K562 (cell line): ENCODE measurements around the gene NRXN3. TPM values are rescaled to one million over a fixed set of nuclear protein-coding genes. Genes with fewer than 3 reads are reported as not detected.

Experiments used
- ATAC-seq: fragments of 200-7000 bp; cut with Tn5 transposase; 3 replicates; pipeline ENCODE4 v1.9.1; 2020; ENCODE audit warnings: moderate library complexity
- BruUV-seq: library from RNA; stranded (reverse); fragments of 400-500 nt; replicated peaks from 2 replicates; lab custom pipeline; 2021; lab: Mats Ljungman, UMichigan
- CTCF ChIA-PET: fragments of 300-600 bp; formaldehyde crosslinking; extraction: SDS; loops from one replicate; lab custom pipeline; 2021; ENCODE audit warnings: low intra/inter-chr PET ratio; lab: Yijun Ruan, JAX
- POLR2A ChIA-PET: fragments of 300-600, 350-650 bp; sonication (Branson Sonifier 250); formaldehyde crosslinking; extraction: SDS; loops from one replicate; lab custom pipeline; 2021; ENCODE audit warnings: antibody characterized with exemption, inconsistent platforms; lab: Yijun Ruan, JAX
- DNase-seq, 4 experiments: peaks; one replicate each; pipeline versions ENCODE4 v3.0.0 to v3.0.0-alpha.2; 2011 to 2018; ENCODE audit warnings: low spot score in 3 of 4, mixed read lengths in 3 of 4; ENCODE audit errors: extremely low read depth in 1 of 4
- FAIRE-seq: peaks from 2 replicates; lab custom pipeline; 2011; peaks lifted over from hg19 to GRCh38; lab: Jason Lieb, UNC
- H2AFZ ChIP-seq: 2 replicates; pipeline ENCODE4 v1.6.0; 2011; ENCODE audit warnings: low read depth, low read length, control low read depth, inconsistent platforms
- H3K27ac ChIP-seq: fragments of 200-600 bp; 3 replicates; pipeline ENCODE4 v1.8.0; 2011; ENCODE audit warnings: low read depth, mild to moderate bottlenecking, control low read depth, inconsistent platforms, low read length, moderate library complexity, mixed read lengths; ENCODE audit errors: extremely low read depth
- H3K27me3 ChIP-seq, 2 experiments: fragments of 300-600 bp in 1 of 2; 2 replicates in 1 of 2; 3 replicates in 1 of 2; pipeline versions ENCODE4 v1.6.0 to v1.8.0; 2011; ENCODE audit warnings: inconsistent platforms in 2 of 2, low read length in 2 of 2, mild to moderate bottlenecking in 1 of 2, mixed read lengths in 1 of 2, moderate library complexity in 1 of 2; ENCODE audit not compliant: control insufficient read depth in 2 of 2, insufficient read depth in 2 of 2
- H3K36me3 ChIP-seq: fragments of 300-600 bp; 3 replicates; pipeline ENCODE4 v1.8.0; 2011; ENCODE audit warnings: mild to moderate bottlenecking, low read length, inconsistent platforms; ENCODE audit not compliant: control insufficient read depth, insufficient read depth
- H3K4me1 ChIP-seq, 2 experiments: fragments of 200-600 bp in 1 of 2; replicated peaks in 1 of 2; 2 replicates in 1 of 2; 3 replicates in 1 of 2; pipeline versions ENCODE4 v1.5.1 to v1.8.0; 2011; ENCODE audit warnings: inconsistent platforms in 2 of 2, low read length in 2 of 2, mild to moderate bottlenecking in 1 of 2, mixed read lengths in 1 of 2, moderate library complexity in 1 of 2; ENCODE audit not compliant: control insufficient read depth in 2 of 2, insufficient read depth in 2 of 2
- H3K4me2 ChIP-seq: 2 replicates; pipeline ENCODE4 v1.6.1; 2011; ENCODE audit warnings: low read length, control low read depth, inconsistent platforms, mixed read lengths; ENCODE audit not compliant: insufficient read depth
- H3K4me3 ChIP-seq: fragments of 200-600 bp; sonication (generic), shearing (Covaris generic); 2 replicates; pipeline ENCODE4 v1.5.1; 2016; ENCODE audit warnings: control low read depth, inconsistent platforms
- H3K79me2 ChIP-seq: fragments of 200-600 bp; 3 replicates; pipeline ENCODE4 v1.8.0; 2011; ENCODE audit warnings: low read length, inconsistent platforms; ENCODE audit not compliant: control insufficient read depth, insufficient read depth
- H3K9ac ChIP-seq, 2 experiments: 2 replicates each; pipeline versions ENCODE4 v1.6.0 to v1.6.1; 2011; ENCODE audit warnings: low read depth in 2 of 2, low read length in 2 of 2, control low read depth in 1 of 2, inconsistent platforms in 1 of 2, mild to moderate bottlenecking in 1 of 2, mixed read lengths in 1 of 2; ENCODE audit not compliant: insufficient read depth in 1 of 2
- H3K9me1 ChIP-seq: one replicate; pipeline ENCODE4 v1.6.0; 2011; ENCODE audit warnings: inconsistent platforms, mild to moderate bottlenecking, low read length, moderate library complexity; ENCODE audit not compliant: control insufficient read depth, insufficient read depth
- H3K9me3 ChIP-seq: replicated peaks from 2 replicates; pipeline ENCODE4 v1.5.1; 2011; ENCODE audit warnings: low read depth, low read length, inconsistent platforms; ENCODE audit not compliant: control insufficient read depth, insufficient read depth
- H4K20me1 ChIP-seq: replicated peaks from 2 replicates; pipeline ENCODE4 v1.6.1; 2011; ENCODE audit warnings: low read length, inconsistent platforms, mixed read lengths; ENCODE audit not compliant: control insufficient read depth, insufficient read depth
- C11orf30 ChIP-seq: fragments of 450-650 bp; IDR thresholded peaks from 2 replicates; pipeline ENCODE4 v1.6.1; 2016; ENCODE audit warnings: low read depth, mild to moderate bottlenecking
- CEBPB ChIP-seq: fragments of 450-650 bp; IDR thresholded peaks from 2 replicates; pipeline ENCODE4 v1.6.1; 2016; ENCODE audit warnings: missing genetic modification characterization, missing compliant biosample characterization
- CEBPG ChIP-seq, 3 experiments: fragments of 200-800 bp in 1 of 3; sonication (Bioruptor generic) in 1 of 3; sonication (generic) in 1 of 3; formaldehyde crosslinking in 1 of 3; IDR thresholded peaks in 2 of 3; conservative IDR thresholded peaks in 1 of 3; 2 replicates each; pipeline versions ENCODE4 v1.6.1 to v1.8.0; 2016 to 2022; ENCODE audit warnings: missing compliant biosample characterization in 2 of 3, missing genetic modification characterization in 2 of 3, mild to moderate bottlenecking in 1 of 3, missing genetic modification reagents in 1 of 3
- FOSL1 ChIP-seq: fragments of 200-800 bp; sonication (Bioruptor generic); conservative IDR thresholded peaks from 2 replicates; pipeline ENCODE4 v1.6.1; 2016; ENCODE audit warnings: missing genetic modification characterization, missing compliant biosample characterization
- FOXJ2 ChIP-seq: fragments of 200-800 bp; sonication (Bioruptor generic); IDR thresholded peaks from 2 replicates; pipeline ENCODE4 v1.6.1; 2016; ENCODE audit warnings: missing genetic modification characterization, missing compliant biosample characterization
- GTF2A2 ChIP-seq: IDR thresholded peaks from 2 replicates; pipeline ENCODE4 v1.6.1; 2016; ENCODE audit warnings: mild to moderate bottlenecking, missing genetic modification characterization, missing compliant biosample characterization
- IRF2 ChIP-seq: sonication (generic); formaldehyde crosslinking; IDR thresholded peaks from 2 replicates; pipeline ENCODE4 v1.8.1; 2022; ENCODE audit warnings: mild to moderate bottlenecking, missing genetic modification reagents
- MCM7 ChIP-seq, 2 experiments: fragments of 450-650 bp; IDR thresholded peaks; 2 replicates each; pipeline ENCODE4 v1.6.1; 2016 to 2018
- PHB2 ChIP-seq: fragments of 450-650 bp; IDR thresholded peaks from 2 replicates; pipeline ENCODE4 v1.6.1; 2017; ENCODE audit warnings: low read depth
- PHTF2 ChIP-seq: fragments of 250-450 bp; sonication (Bioruptor Pico); IDR thresholded peaks from 2 replicates; pipeline ENCODE4 v1.5.0; 2021; ENCODE audit warnings: mild to moderate bottlenecking
- PURB ChIP-seq: sonication (generic); formaldehyde crosslinking; IDR thresholded peaks from 2 replicates; pipeline ENCODE4 v1.9.0; 2021; ENCODE audit warnings: low read depth, mild to moderate bottlenecking, missing genetic modification reagents
- RUNX1 ChIP-seq: sonication (generic); IDR thresholded peaks from 2 replicates; pipeline ENCODE4 v1.6.1; 2016; ENCODE audit warnings: antibody characterized with exemption, low read depth
- THRB ChIP-seq: fragments of 450-650 bp; formaldehyde crosslinking; conservative IDR thresholded peaks from 2 replicates; pipeline ENCODE4 v1.4.0; 2022; ENCODE audit warnings: mild to moderate bottlenecking, missing genetic modification characterization
- YBX1 ChIP-seq: fragments of 450-650 bp; IDR thresholded peaks from 2 replicates; pipeline ENCODE4 v1.7.1; 2016; ENCODE audit warnings: mild to moderate bottlenecking
- ZBTB34 ChIP-seq: fragments of 250-450 bp; sonication (Bioruptor Pico); IDR thresholded peaks from 2 replicates; pipeline ENCODE4 v1.8.0; 2021; ENCODE audit warnings: mild to moderate bottlenecking, moderate library complexity
- ZNF143 ChIP-seq: sonication (generic); formaldehyde crosslinking; IDR thresholded peaks from 2 replicates; pipeline ENCODE4 v1.9.0; 2022; ENCODE audit warnings: mild to moderate bottlenecking, missing genetic modification reagents
- ZNF232 ChIP-seq: sonication (generic); formaldehyde crosslinking; IDR thresholded peaks from 2 replicates; pipeline ENCODE4 v1.8.0; 2022; ENCODE audit warnings: mild to moderate bottlenecking, missing genetic modification reagents
- ZNF695 ChIP-seq: fragments of 450-650 bp; formaldehyde crosslinking; IDR thresholded peaks from 2 replicates; pipeline ENCODE4 v1.4.0; 2020; ENCODE audit warnings: mild to moderate bottlenecking, moderate library complexity
- WGBS: fragments of 100-300 bp; shearing (Covaris generic); methylation state at CpG from one replicate; pipeline ENCODE4 v1.1.6; 2016; ENCODE audit warnings: low coverage, mixed read lengths; ENCODE audit not compliant: insufficient coverage; ENCODE audit errors: missing lambda C conversion rate; 5-methylcytosine and 5-hydroxymethylcytosine counted together
- in situ Hi-C: fragments of 300-500 bp; cut with MboI; formaldehyde crosslinking; loops from 4 replicates; pipeline ENCODE4 v1.15.0; 2018; ENCODE audit warnings: inconsistent platforms, mixed read lengths
- intact Hi-C: fragments of 100-400 bp; cut with micrococcal nuclease; formaldehyde crosslinking; loops from 2 replicates; pipeline ENCODE4 v1.14.2; 2022
- polyA plus RNA-seq, 8 experiments: library from polyadenylated mRNA; depleted of rRNA in 4 of 8; stranded (reverse) in 5 of 8; unstranded in 3 of 8; fragments of >200 nt; fragmentation: Nextera tagmentation in 2 of 8; fragmentation: Illumina TruSeq in 1 of 8; extraction: Ambion mirVana in 2 of 8; extraction: Trizol in 1 of 8; gene quantifications; 2 replicates each; pipeline versions ENCODE4 v1.2.1 to v1.2.3, GENCODE V29; 2011 to 2014; ENCODE audit warnings: inconsistent platforms in 1 of 8, missing spikeins in 1 of 8
- total RNA-seq, 7 experiments: library from RNA; depleted of rRNA in 6 of 7; stranded (reverse); fragments of >200 nt in 6 of 7; fragmentation: Illumina TruSeq in 2 of 7; extraction: Trizol in 2 of 7; gene quantifications; 2 replicates each; pipeline versions ENCODE4 v1.2.1 to v1.2.3, GENCODE V29; 2011 to 2021; ENCODE audit warnings: low replicate concordance in 1 of 7

NRXN3 gene
- total and polyA plus RNA-seq, 9 of the 15 experiments (the other 6 are each of a cell fraction or from before 2014, with no cell fraction given) = 0.09 TPM; not detected in 8

GRCh38 chr14:79906994-79907393 lies 1736.8 kb downstream of the NRXN3 start:
- no peak overlapping the region for H3K9ac ChIP-seq
- no peak overlapping the region for H3K27ac ChIP-seq
- no peak overlapping the region for H2AFZ ChIP-seq
- no peak for ATAC-seq
- no peaks in the 10 kb centered on the region for H3K4me1 ChIP-seq
- 0% methylated on average over 1 of the region's 1 CpG for WGBS
- no peak for FAIRE-seq
- no peaks in the 10 kb centered on the region for H3K36me3 ChIP-seq
- intact Hi-C loops = no loop called here
- POLR2A ChIA-PET = no interaction called here
- H4K20me1 ChIP-seq = no peaks in the 10 kb centered on the region
- H3K4me2 ChIP-seq = no peak overlapping the region
- no peak for TF ChIP-seq CEBPG (CRISPR knock-in tag; IDR thresholded peaks at IDR 0.05)
- no peak for TF ChIP-seq CEBPG (tag; conservative IDR thresholded peaks at IDR 0.05 in 1 of 2, IDR thresholded peaks at IDR 0.05 in 1 of 2)
- TF ChIP-seq FOXJ2 (tag) = no peak
- no peak for TF ChIP-seq ZNF695 (CRISPR knock-in tag)
- no peak for TF ChIP-seq PURB (CRISPR knock-in tag)
- no peak for TF ChIP-seq RUNX1
- TF ChIP-seq PHB2 = no peak
- TF ChIP-seq GTF2A2 (tag) = no peak
- no peak for TF ChIP-seq PHTF2 (CRISPR knock-in tag)
- TF ChIP-seq IRF2 = no peak
- TF ChIP-seq THRB (CRISPR knock-in tag) = no peak
- no peak for TF ChIP-seq ZNF232 (CRISPR knock-in tag)
- no peak for TF ChIP-seq CEBPB (tag)
- TF ChIP-seq C11orf30 = no peak
- TF ChIP-seq MCM7 (IDR thresholded peaks at IDR 0.05) = no peak
- TF ChIP-seq YBX1 = no peak
- no peak for TF ChIP-seq ZBTB34 (CRISPR knock-in tag)
- no peak for TF ChIP-seq ZNF143 (CRISPR knock-in tag)
- no peak for TF ChIP-seq FOSL1 (tag)
- TF ChIP-seq, all 486 proteins: peak for 0
- Histone ChIP-seq H3K79me2 (no peaks in the 10 kb centered on the region), H3K9me3 (no peaks in the 10 kb centered on the region), H3K4me3 (no peak overlapping the region), H3K27me3 (no peaks in the 10 kb centered on the region), H3K9me1 (no peaks in the 10 kb centered on the region)
- in situ Hi-C loops = no loop called here
- DNase-seq = no peak
- BruUV-seq = no TSS peak
- CTCF ChIA-PET = no interaction called here
